ENCODE results near the gene STAM2.
A peak's percentile ranks its signal among the peaks of the same experiment; 100 is the strongest.
"Not testable (repeated sequence)": the region's sequence is repeated elsewhere in the genome, so short reads cannot be mapped to it uniquely, and the experiment has no call there.

Gene STAM2

GRCh38 chr2:152183401-152184073, 8.0 kb upstream of the STAM2 start:
- TF ChIP-seq CTCF (IDR thresholded peaks at IDR 0.05; ENCODE audit: low read depth, low read length): no peak
- no peak for DNase-seq (ENCODE audit: low read depth in 2 of 2)

GRCh38 chr2:152177667-152178066, 2.1 kb upstream of the STAM2 start:
- not testable (repeated sequence) for DNase-seq (ENCODE audit: low read depth in 2 of 2); H3K4me3 ChIP-seq (replicated peaks in 1 of 2; ENCODE audit: low read depth in 2 of 2, low read length in 2 of 2)

More at GRCh38 chr2:152183401-152184073, 8.0 kb upstream of the STAM2 start:
- H3K4me3 ChIP-seq (replicated peaks in 1 of 2; ENCODE audit: low read depth in 2 of 2, low read length in 2 of 2): no peak overlapping the region

DNA sequence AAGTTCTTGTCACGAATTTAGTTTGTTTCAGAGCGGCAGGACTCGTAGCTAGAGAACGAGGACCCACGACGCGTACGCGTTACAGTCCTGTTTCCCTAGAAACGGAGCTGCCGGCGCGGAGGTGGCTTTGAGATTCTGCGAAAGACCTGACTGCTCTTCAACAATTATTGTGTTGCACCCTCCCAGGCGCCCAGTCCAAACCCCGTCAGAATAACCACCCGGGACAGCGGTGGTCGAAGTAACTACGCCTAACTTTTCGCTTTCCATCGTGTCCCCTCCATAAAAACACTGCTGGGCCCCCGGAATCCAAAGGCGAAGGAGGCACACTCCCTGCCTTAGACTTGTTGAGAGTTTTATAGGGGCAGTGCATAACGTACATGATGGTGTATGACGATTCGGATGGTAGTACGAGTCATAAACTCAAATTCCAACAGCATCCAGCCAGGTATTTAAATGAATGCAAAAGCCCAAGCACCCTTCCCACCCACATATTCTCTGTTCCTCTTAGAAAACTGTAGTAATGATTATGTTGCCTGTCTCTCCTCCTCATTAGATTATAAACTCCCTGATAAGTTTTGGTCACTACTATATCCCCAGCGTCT, 651 bp upstream of the STAM2 start:
- peak in 1 of 2 donors; percentile 46 for DNase-seq (ENCODE audit: low read depth in 2 of 2)
- peak overlapping the region; percentile 86 to 98 for H3K4me3 ChIP-seq (replicated peaks in 1 of 2; ENCODE audit: low read depth in 2 of 2, low read length in 2 of 2)
- TF ChIP-seq CTCF (IDR thresholded peaks at IDR 0.05; ENCODE audit: low read depth, low read length): no peak

DNA sequence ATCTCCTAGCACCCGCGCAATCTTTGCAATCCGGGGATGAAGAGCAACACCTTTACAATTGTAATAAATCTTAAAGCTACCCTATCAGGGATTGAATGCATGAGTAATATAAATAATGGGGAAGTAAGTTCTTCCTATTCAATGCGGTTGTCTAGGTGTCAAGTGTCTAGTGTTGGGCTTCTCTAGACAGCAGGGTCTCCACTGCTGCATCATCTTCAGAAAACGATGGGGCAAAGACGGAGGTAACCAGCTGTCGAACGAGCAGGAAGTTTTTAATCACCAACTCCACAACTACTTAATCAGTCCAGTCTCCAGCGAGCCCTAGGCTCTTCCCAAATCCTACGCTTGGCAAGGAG, 573 bp downstream of the STAM2 start:
- no peak for DNase-seq (ENCODE audit: low read depth in 2 of 2)

DNA sequence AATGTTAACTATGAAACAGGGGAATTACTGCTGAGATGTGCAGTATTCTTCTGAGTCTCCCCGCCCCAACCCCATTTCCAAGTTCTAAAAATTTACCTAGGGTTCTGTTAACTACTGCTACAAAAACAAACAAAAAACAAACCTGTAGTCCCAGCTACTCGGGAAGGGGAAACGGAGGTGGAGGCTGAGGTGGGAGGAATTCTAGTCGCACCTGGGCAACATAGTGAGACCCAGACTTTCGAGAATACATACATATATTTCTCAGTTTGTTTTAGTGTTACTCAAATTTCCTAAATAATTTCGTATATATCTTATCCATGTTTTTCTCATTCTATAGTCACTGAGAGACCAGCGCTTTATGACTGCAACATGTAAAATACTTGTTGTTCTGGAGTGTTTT, 989 bp downstream of the STAM2 start:
- no peak for DNase-seq (ENCODE audit: low read depth in 2 of 2)
- H3K4me3 ChIP-seq (replicated peaks in 1 of 2; ENCODE audit: low read depth in 2 of 2, low read length in 2 of 2): peak overlapping the region; percentile 86 to 98
- no peak for TF ChIP-seq CTCF (IDR thresholded peaks at IDR 0.05; ENCODE audit: low read depth, low read length)

More for the DNA sequence above, 573 bp downstream of the STAM2 start:
- peak overlapping the region; percentile 86 to 98 for H3K4me3 ChIP-seq (replicated peaks in 1 of 2; ENCODE audit: low read depth in 2 of 2, low read length in 2 of 2)
- TF ChIP-seq CTCF (IDR thresholded peaks at IDR 0.05; ENCODE audit: low read depth, low read length): no peak

GRCh38 chr2:152173831-152174230, 1.7 kb downstream of the STAM2 start:
- TF ChIP-seq CTCF (IDR thresholded peaks at IDR 0.05; ENCODE audit: low read depth, low read length): no peak
- H3K4me3 ChIP-seq (replicated peaks in 1 of 2; ENCODE audit: low read depth in 2 of 2, low read length in 2 of 2): no peak overlapping the region
- no peak for DNase-seq (ENCODE audit: low read depth in 2 of 2)

DNA sequence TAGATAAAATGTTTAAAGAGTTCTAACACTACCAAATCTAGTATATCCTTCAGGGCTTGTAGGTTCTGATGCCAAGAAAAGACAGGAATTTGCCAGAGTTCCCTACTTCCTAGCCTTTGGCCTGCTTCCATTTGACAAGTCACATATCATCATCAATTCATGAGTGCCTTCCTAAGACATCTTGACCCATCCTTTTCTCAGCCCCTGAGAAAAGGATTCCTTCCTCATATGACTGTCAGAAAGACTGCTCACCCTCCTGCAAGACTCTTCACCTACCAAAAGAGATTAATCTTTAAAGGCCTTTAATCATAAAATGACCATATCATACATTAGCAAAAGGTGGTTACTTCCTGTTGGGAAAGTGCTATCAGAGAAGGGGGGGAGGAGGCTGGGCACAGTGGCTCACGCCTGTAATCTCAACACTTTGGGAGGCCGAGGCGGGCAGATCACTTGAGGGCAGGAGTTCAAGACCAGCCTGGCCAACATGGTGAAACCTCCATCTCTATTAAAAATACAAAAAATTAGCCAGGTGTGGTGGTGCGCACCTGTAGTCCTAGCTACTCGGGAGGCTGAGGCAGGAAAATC, 3.3 kb downstream of the STAM2 start:
- DNase-seq (ENCODE audit: low read depth in 2 of 2): peak in 1 of 2 donors; percentile 15
- not testable (repeated sequence) for H3K4me3 ChIP-seq (replicated peaks in 1 of 2; ENCODE audit: low read depth in 2 of 2, low read length in 2 of 2)
